22Rv1 (cell line): ENCODE results near the gene CPA5.

Source experiments
- H3K27ac ChIP-seq: fragments of 450-650 bp; 2 replicates; pipeline ENCODE4 v1.5.1; 2017
- ZFX ChIP-seq: fragments of 450-650 bp; IDR thresholded peaks from 2 replicates; pipeline ENCODE4 v1.6.1; 2017; ENCODE audit warnings: antibody characterized with exemption, borderline replicate concordance
- TF ChIP-seq, protein P1 (sequence below): fragments of 450-650 bp; IDR thresholded peaks from 2 replicates; pipeline ENCODE4 v1.5.1; 2017; ENCODE audit warnings: mild to moderate bottlenecking

Gene CPA5

DNA sequence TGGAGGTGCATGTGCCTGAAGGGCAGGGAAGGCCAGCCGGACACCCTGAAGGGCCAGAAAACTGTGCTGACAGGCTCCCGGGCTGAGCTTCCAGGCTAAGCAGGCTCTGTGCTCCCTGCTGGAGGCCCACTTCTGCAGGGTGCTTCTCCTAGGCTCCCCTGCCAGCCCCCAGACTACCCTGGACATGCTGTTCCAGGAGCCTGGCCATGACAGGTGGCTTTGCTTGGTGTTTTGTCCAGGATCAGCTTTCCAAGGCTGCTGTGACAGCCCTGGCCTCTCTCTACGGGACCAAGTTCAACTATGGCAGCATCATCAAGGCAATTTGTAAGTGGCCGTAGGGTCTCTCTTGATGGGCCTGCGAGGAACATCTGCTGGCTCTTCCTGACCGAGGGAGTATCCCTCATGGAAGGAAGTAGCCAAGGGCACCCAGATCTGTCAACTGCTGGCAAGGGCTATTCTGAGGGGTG lies 41.0 kb downstream of the CPA5 start:
- no peak for TF ChIP-seq ZFX
- TF ChIP-seq, protein P1, sequence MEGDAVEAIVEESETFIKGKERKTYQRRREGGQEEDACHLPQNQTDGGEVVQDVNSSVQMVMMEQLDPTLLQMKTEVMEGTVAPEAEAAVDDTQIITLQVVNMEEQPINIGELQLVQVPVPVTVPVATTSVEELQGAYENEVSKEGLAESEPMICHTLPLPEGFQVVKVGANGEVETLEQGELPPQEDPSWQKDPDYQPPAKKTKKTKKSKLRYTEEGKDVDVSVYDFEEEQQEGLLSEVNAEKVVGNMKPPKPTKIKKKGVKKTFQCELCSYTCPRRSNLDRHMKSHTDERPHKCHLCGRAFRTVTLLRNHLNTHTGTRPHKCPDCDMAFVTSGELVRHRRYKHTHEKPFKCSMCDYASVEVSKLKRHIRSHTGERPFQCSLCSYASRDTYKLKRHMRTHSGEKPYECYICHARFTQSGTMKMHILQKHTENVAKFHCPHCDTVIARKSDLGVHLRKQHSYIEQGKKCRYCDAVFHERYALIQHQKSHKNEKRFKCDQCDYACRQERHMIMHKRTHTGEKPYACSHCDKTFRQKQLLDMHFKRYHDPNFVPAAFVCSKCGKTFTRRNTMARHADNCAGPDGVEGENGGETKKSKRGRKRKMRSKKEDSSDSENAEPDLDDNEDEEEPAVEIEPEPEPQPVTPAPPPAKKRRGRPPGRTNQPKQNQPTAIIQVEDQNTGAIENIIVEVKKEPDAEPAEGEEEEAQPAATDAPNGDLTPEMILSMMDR: no peak
- no peak overlapping the region for H3K27ac ChIP-seq

DNA sequence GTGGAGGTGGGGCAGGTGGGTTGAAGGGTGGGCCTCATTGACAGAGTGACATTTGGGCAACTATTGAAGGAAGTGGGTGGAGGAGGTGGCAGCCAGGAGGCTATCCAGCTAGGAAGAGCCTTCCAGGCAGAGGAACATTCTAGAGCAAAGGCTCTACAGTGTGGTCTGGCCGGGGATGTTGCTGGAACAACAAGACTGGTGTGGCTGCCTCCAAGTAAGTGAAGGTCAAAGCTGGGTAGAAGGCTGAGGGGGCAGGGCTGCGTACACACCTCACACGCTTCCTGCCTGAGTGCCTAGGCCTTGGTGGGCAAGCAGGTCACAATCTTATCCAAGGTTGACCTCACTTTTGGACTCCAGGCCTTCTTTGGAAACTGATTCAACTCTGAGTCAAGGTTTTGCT lies 42.3 kb downstream of the CPA5 start:
- TF ChIP-seq, protein P1: no peak
- TF ChIP-seq ZFX: no peak
- H3K27ac ChIP-seq: no peak overlapping the region

DNA sequence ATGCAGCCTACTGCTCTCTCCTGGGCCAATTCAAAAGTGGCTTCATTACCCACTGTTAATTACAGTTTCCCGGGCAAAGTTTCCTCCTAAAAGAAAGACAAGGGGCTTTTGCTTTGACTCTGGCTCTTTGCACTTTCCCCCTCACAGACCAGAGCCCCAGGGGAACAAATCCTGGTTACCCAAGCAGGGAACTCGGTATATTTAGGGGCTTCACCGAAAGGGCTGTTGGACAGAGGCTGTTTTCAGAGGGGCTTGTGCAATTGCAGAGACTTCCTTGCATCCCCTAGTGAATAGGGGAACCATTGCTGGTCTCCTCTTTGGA lies 42.7 kb downstream of the CPA5 start:
- H3K27ac ChIP-seq: no peak overlapping the region
- TF ChIP-seq, protein P1: no peak
- TF ChIP-seq ZFX: no peak

DNA sequence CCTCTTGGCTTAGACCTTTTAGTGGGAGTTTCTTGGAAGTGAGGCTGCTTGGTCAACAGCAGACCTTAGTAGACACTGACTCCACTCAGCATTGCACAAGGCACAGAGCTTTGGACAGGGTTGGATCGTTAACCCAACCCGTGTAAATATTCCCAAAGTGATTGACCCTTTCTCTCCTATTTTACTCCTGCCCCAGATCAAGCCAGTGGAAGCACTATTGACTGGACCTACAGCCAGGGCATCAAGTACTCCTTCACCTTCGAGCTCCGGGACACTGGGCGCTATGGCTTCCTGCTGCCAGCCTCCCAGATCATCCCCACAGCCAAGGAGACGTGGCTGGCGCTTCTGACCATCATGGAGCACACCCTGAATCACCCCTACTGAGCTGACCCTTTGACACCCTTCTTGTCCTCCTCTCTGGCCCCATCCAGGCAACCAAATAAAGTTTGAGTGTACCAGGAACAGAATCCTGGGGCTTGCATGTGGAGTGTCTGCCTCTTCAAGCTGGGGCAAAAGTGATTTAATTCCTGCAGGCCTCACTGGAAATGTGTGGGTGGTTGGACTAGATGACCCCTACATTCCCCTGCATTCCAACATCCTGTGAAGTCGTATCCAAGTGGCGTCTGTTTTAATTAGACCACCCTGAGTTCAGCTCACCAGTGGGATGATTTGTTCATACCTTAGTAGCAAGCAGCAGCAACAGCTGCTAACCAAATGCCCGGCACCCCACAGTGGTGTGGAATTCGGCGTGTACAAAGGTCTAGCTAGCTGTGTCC lies 43.2 kb downstream of the CPA5 start:
- H3K27ac ChIP-seq: no peak overlapping the region
- no peak for TF ChIP-seq ZFX
- TF ChIP-seq, protein P1: no peak

DNA sequence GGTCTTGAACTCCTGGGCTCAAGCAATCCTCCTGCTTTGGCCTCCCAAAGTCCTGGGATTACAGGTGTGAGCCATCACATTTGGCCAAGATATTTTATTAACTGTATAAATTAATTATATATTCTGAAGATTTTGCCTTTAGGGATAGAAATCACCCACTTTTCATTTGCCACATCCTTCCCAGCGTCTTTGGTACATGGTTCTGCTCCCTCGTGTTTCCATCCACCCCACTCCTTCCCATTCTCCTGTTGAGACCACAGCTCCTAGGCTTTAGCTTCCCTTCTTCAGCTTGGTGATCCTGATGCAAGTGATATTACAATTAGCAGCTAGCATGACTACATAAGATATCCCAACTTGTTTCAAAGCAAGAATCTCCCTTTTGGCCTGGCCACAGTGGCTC lies 44.1 kb downstream of the CPA5 start:
- TF ChIP-seq, protein P1: no peak
- no peak for TF ChIP-seq ZFX

DNA sequence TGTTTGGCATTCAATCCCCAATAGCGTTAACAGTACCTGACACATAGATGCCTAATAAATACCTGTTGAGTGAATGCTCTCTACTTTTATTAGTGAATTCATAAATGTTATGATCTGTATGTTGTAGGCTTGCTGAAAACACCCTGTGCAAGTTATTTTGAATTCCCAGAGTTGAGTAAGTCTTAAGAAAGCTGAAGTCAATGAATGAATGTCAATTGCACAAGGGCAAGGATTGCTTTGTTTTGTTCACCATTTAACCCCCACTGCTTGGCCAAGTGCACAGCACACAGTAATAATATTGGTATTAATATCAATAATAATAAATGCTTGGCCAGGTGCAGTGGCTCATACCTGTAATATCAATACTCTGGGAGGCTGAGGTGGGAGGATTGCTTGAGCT lies 45.9 kb downstream of the CPA5 start:
- no peak overlapping the region for H3K27ac ChIP-seq
- no peak for TF ChIP-seq ZFX
- TF ChIP-seq, protein P1: no peak

More for the DNA sequence above, 44.1 kb downstream of the CPA5 start:
- H3K27ac ChIP-seq: no peak overlapping the region

DNA sequence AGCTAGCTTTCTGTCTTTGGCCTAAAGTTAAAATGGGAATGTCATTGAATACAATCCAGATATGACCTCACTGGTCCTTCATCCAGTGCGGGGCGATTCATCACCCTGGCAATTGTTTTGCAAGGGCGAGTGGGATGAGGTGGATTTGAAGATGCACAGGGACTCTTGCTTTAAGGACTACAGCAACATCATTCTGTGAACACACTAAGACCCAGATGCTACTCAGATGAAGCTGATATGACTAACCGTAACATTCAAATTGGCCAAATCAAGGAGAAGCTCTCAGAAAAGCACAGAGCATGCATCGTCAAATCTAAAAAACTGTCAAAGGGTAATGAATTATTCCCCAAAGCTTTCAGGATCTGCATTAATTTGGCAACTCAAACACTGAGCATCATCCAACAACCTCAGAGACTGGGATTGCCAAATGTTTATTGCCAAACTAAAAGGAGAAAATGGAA lies 48.5 kb downstream of the CPA5 start:
- TF ChIP-seq, protein P1: no peak
- TF ChIP-seq ZFX: no peak
- no peak overlapping the region for H3K27ac ChIP-seq
